Ectodermal cell (in vitro differentiated cells): ENCODE measurements around the gene PRKAG3.

Experiments used
- H3K27ac ChIP-seq: 2 replicates; pipeline ENCODE4 v1.7.0; 2013; ENCODE audit warnings: mild to moderate bottlenecking, low read depth, low read length; ENCODE audit not compliant: insufficient read depth, poor library complexity, severe bottlenecking
- H3K27me3 ChIP-seq: 2 replicates; pipeline ENCODE4 v1.7.0; 2013; ENCODE audit warnings: mild to moderate bottlenecking, low read length; ENCODE audit not compliant: insufficient read depth, control insufficient read depth, poor library complexity, severe bottlenecking
- H3K36me3 ChIP-seq: one replicate; pipeline ENCODE4 v1.7.0; 2013; ENCODE audit warnings: low read length; ENCODE audit not compliant: control insufficient read depth, insufficient read depth
- H3K4me1 ChIP-seq: one replicate; pipeline ENCODE4 v1.7.0; 2013; ENCODE audit warnings: low read length; ENCODE audit not compliant: control insufficient read depth, insufficient read depth
- H3K4me3 ChIP-seq: 2 replicates; pipeline ENCODE4 v1.7.0; 2013; ENCODE audit warnings: low read depth, low read length, control low read depth; ENCODE audit not compliant: insufficient read depth
- H3K9me3 ChIP-seq: 2 replicates; pipeline ENCODE4 v1.7.0; 2013; ENCODE audit warnings: mild to moderate bottlenecking, low read length, moderate library complexity; ENCODE audit not compliant: control insufficient read depth
- WGBS, 2 experiments: methylation state at CpG; one replicate each; pipeline ENCODE4 v1.1.7; 2013; ENCODE audit warnings: missing lambda C conversion rate in 2 of 2; 5-methylcytosine and 5-hydroxymethylcytosine counted together

The PRKAG3 gene

DNA sequence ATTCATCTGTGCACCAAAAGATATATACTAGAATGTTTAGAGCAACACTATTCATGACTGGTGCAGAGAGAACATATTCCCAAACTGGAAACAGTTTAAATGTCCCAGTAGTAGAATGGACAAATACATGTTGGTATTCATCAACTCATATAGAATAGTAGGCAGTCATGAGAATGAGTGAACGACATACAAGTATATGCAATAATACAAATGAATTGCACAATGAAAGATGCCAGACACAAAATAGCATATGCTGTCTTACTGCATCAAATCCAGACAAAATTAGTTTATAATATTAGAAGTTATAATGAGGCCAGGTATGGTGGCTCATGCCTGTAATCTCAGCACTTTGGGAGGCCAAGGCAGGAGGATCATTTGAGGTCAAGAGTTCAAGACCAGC is 8.3 kb upstream of the PRKAG3 start:
- no peak overlapping the region for H3K27ac ChIP-seq
- H3K4me1 ChIP-seq = no peaks in the 10 kb centered on the region
- H3K36me3 ChIP-seq = no peaks in the 10 kb centered on the region
- no peaks in the 10 kb centered on the region for H3K9me3 ChIP-seq
- H3K4me3 ChIP-seq = no peak overlapping the region
- WGBS, 2 experiments = 100% methylated on average over 1 of the region's 1 CpG; no CpG with 5 or more reads in 1 of the 2 experiments
- peaks cover 4% of the 10 kb centered on the region for H3K27me3 ChIP-seq

DNA sequence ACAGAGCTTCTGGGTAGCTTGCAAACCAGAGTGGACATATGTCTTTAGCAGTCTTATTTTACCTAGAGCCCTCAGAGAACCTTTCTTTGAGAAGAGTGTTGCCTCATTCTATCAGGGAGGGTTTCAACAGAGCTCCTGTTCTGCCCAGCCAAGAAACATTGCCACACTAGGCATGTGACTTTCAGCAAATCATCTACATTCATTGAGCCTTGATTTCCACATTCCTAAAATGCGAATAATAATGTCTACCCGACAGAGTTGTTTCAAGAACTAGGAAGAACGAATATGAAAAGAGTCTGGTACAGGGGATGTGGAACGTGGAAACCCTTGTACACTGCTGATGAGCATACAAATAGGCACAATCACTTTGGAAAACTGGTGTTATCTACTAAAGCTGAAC is 7.8 kb upstream of the PRKAG3 start:
- 78 to 82% methylated on average over 4 of the region's 4 CpGs for WGBS, 2 experiments
- peaks cover 4% of the 10 kb centered on the region for H3K27me3 ChIP-seq
- H3K9me3 ChIP-seq = no peaks in the 10 kb centered on the region
- H3K4me3 ChIP-seq = no peak overlapping the region
- H3K27ac ChIP-seq = no peak overlapping the region
- no peaks in the 10 kb centered on the region for H3K4me1 ChIP-seq
- H3K36me3 ChIP-seq = no peaks in the 10 kb centered on the region

DNA sequence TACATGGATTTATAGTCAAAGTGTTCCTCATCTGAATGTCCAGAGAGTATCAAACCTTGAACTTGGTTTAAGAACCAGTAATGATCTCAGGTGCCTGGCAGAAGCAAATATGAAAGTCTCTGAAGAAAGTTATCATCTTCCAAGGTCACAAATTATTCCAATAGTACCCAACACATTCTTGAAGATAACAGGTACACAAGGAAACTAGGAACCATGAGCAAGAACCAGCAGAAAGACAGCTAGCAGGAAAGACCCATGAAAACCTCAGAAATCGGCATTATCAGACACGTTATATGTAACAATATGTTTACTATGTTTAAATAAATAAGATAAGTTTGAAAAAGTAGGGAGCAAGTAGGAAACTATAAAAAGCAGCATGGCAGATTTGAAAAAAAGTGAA is 5.9 kb upstream of the PRKAG3 start:
- no peaks in the 10 kb centered on the region for H3K9me3 ChIP-seq
- no peaks in the 10 kb centered on the region for H3K4me1 ChIP-seq
- peaks cover 4% of the 10 kb centered on the region for H3K27me3 ChIP-seq
- no peaks in the 10 kb centered on the region for H3K36me3 ChIP-seq
- H3K4me3 ChIP-seq = no peak overlapping the region
- no peak overlapping the region for H3K27ac ChIP-seq
- 90 to 100% methylated on average over 1 to 2 of the region's 2 CpGs for WGBS, 2 experiments

DNA sequence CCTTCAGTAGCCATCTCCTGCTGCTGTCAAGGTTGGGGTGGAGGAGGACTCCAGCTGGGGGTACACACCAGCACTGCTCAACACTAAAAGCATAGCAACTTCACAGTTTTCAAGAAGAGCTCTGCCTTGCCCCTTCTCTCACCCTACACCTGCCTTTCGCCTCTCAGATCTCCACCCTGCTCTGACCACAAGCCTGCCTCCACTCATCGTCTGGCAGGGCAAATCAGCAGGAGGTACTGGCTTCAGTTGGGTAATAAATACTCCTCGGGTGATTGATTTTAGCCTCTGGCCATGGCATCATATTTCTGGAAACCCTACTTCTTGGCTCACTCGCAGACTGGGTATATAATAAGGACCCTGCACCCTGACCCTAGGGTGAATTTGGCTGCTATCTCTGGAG is 3.1 kb upstream of the PRKAG3 start:
- H3K4me3 ChIP-seq = no peak overlapping the region
- no peak overlapping the region for H3K27ac ChIP-seq
- H3K27me3 ChIP-seq = peaks cover 4% of the 10 kb centered on the region
- 78 to 84% methylated on average over 4 of the region's 4 CpGs for WGBS, 2 experiments
- H3K4me1 ChIP-seq = no peaks in the 10 kb centered on the region
- no peaks in the 10 kb centered on the region for H3K36me3 ChIP-seq
- no peaks in the 10 kb centered on the region for H3K9me3 ChIP-seq

DNA sequence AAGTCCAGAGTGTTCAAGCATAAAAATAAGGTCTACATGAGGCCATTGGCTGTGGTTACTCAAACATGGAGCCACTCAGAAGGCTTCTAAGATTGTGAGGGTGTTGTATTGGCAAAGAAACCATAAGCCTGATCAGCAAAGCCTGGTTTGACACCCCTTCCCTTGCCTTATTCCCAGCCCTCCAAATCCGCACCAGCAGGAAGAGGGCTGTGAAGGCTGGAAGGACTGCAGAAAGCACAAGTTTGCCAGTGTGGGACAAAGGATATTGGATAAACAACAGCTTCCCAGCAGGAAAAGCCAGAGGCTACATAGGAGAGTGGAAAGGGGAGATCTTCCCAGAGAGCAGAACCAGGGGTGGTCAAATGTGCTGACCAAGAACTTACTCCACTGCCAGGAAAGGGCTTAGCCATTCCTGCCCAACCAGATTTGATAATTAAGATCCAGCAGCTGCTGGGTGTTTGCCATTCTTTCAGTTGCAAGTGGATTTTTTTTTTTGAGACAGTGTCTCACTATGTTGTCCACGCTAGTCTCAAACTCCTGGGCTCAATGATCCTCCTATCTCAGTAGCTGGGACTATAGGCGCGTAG is 1.5 kb upstream of the PRKAG3 start:
- H3K9me3 ChIP-seq = no peaks in the 10 kb centered on the region
- H3K27me3 ChIP-seq = no peaks in the 10 kb centered on the region
- H3K27ac ChIP-seq = no peak overlapping the region
- no peaks in the 10 kb centered on the region for H3K4me1 ChIP-seq
- H3K36me3 ChIP-seq = no peaks in the 10 kb centered on the region
- WGBS, 2 experiments = 83 to 96% methylated on average over 4 of the region's 4 CpGs
- no peak overlapping the region for H3K4me3 ChIP-seq

DNA sequence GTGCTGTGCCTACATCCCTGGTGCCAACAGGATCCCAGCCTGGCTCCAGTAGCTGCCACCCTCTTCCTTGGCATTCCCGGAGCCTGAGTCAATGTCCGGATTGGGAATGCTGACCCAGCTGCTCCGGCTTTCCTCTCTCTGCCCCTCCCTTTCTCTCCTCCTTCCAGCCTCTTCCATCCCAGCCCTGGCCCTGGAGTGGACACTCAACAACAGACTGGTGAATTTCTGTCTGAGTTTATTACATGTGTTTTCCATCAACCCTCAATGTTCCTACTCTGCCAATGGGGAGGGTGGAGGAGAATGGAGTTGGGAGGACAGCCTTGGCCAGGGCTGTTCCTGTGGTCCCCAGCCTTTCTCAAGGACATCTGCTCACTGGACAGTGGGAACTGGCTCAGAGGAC is 917 bp upstream of the PRKAG3 start:
- WGBS, 2 experiments = 85 to 88% methylated on average over 3 of the region's 3 CpGs
- H3K27ac ChIP-seq = no peak overlapping the region
- no peak overlapping the region for H3K4me3 ChIP-seq
- H3K27me3 ChIP-seq = no peaks in the 10 kb centered on the region
- no peaks in the 10 kb centered on the region for H3K4me1 ChIP-seq
- no peaks in the 10 kb centered on the region for H3K9me3 ChIP-seq
- no peaks in the 10 kb centered on the region for H3K36me3 ChIP-seq

DNA sequence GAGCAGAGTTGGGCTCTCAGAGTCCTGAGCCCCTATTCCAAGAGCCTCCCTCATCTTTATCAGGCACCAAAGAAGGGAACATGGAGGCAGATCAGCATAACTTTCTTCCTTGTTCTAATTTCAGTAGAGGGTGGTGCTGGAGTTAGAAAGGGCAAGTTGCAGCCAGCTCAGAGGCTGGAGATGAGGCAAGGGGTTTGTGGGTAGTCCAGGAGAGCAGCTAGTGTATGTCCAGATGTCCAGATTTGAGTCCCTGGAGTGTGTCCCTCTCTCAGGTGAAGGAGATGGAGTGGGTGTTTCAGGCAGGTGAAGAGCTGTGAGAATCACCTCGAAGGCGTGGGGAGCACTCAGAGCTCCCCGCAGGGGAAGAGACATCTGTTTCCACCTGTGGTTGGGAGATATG is 478 bp upstream of the PRKAG3 start:
- H3K4me1 ChIP-seq = no peaks in the 10 kb centered on the region

DNA sequence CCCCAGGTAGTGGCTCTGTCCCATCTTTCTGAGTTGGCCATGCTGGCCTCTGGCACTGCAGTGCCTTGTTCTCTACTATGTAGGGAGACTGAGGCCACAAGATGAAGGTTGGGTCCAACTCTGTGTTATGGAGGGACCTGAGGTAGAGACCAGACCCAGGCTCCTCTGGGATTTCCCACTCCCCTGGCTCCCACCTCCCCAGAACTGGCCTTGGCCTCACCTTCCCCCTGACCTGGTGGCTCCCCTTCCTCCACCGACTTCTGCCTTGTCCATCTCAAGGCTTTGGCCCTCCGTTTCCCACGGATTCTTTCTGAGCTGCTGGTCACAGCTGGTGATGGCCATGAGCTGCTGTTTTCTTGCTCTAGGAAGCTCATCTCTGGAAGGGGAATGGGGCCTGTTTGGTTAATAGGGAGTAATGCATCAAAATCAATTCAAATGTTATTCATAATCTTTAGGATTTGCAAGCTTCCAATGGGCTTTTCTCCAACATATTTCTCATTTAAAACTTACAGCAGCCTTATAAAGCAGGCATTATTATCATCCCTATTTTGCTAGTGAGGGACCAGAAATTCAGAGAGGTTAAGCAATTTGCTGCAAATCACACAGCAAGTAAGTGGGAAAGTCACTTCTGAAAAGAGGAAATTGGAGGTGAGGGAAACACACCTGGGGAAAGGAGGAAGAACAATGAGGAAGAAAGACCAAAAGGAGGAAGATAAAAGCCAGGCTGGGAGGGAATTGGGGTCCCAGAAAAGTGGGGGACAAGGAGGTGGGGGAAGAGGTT is 887 bp downstream of the PRKAG3 start:
- H3K36me3 ChIP-seq = no peaks in the 10 kb centered on the region
- no peaks in the 10 kb centered on the region for H3K9me3 ChIP-seq
- 89 to 96% methylated on average over 3 of the region's 3 CpGs for WGBS, 2 experiments
- no peak overlapping the region for H3K4me3 ChIP-seq
- no peaks in the 10 kb centered on the region for H3K4me1 ChIP-seq
- no peaks in the 10 kb centered on the region for H3K27me3 ChIP-seq
- H3K27ac ChIP-seq = no peak overlapping the region

More for the DNA sequence above, 478 bp upstream of the PRKAG3 start:
- Histone ChIP-seq H3K9me3 (no peaks in the 10 kb centered on the region), H3K27me3 (no peaks in the 10 kb centered on the region), H3K36me3 (no peaks in the 10 kb centered on the region), H3K4me3 (no peak overlapping the region), H3K27ac (no peak overlapping the region)
- 96 to 97% methylated on average over 3 of the region's 3 CpGs for WGBS, 2 experiments

DNA sequence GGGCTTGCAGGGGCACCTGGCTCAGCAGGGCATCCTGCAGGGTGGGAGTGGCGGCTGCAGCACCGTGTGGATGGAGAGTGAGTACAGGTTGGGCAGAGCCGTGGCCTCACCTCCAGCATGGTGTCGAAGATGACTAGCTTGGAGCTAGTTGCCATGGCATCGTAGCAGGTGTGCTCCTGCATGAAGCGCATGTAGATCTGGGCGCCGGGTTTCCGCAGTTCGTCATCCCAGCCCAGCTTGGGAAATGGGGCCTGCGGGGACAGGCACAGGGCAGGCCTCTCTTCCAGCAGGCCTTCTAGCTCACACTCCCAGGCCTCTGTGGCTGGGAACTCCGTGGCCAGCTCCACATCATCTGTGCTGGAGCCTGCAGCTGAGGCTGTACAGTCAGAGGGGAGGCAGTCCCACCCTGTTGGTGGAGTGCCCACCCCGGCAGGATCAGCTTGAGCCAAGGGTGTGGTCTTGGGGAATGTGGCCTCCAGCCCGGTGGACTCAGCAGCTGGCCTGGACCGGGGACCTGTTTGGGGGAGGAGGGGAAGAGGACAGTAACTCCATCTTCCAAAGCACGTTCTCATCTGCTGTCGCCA is 1.6 kb downstream of the PRKAG3 start:
- no peaks in the 10 kb centered on the region for H3K4me1 ChIP-seq
- WGBS, 2 experiments = 86% methylated on average over 17 of the region's 17 CpGs
- no peaks in the 10 kb centered on the region for H3K9me3 ChIP-seq
- no peak overlapping the region for H3K27ac ChIP-seq
- H3K27me3 ChIP-seq = no peaks in the 10 kb centered on the region
- no peak overlapping the region for H3K4me3 ChIP-seq
- no peaks in the 10 kb centered on the region for H3K36me3 ChIP-seq

DNA sequence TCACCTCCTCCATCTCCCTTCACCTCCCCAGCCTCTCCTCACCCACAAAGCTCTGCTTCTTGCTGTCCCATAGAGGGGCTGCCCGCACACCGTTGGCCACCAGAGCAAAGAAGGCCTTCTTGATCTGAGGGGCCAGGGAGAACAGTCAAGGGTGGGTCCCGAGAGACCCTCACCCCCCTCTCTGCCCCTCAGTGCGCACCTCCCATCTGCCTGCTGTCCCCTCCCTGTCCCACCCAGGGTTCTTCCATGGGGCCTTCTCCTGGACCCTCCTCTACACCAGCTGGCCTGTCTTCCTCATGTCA is 3.2 kb downstream of the PRKAG3 start:
- Histone ChIP-seq H3K36me3 (no peaks in the 10 kb centered on the region), H3K27ac (no peak overlapping the region), H3K27me3 (no peaks in the 10 kb centered on the region), H3K4me1 (no peaks in the 10 kb centered on the region), H3K4me3 (no peak overlapping the region), H3K9me3 (no peaks in the 10 kb centered on the region)
- WGBS, 2 experiments = 94 to 98% methylated on average over 4 of the region's 4 CpGs
